GM23338 (cell line): ENCODE results near the gene FILIP1L. TPM values are rescaled to one million over a fixed set of nuclear protein-coding genes. Genes with fewer than 3 reads are reported as not detected.

ENCODE experiments used
- ATAC-seq: fragments of 200-7000 bp; cut with Tn5 transposase; 3 replicates; pipeline ENCODE4 v1.9.1; 2020
- DNase-seq: peaks from one replicate; pipeline ENCODE4 v3.0.0-alpha.2; 2015; ENCODE audit warnings: low spot score
- H2AFZ ChIP-seq: fragments of 200-600 bp; sonication (generic); 2 replicates; pipeline ENCODE4 v1.8.0; 2016; ENCODE audit warnings: antibody characterized with exemption, mild to moderate bottlenecking, moderate library complexity
- H3F3A ChIP-seq: fragments of 200-600 bp; sonication (generic); replicated peaks from 2 replicates; pipeline ENCODE4 v1.8.0; 2017; ENCODE audit warnings: antibody characterized with exemption, mixed run types, low read depth
- H3K27ac ChIP-seq: fragments of 200-600 bp; sonication (generic); 2 replicates; pipeline ENCODE4 v1.6.1; 2016; ENCODE audit warnings: low read depth
- H3K27me3 ChIP-seq: fragments of 200-600 bp; sonication (generic); 2 replicates; pipeline ENCODE4 v1.8.0; 2016; ENCODE audit warnings: mild to moderate bottlenecking, mixed run types, moderate library complexity; ENCODE audit not compliant: insufficient read depth
- H3K36me3 ChIP-seq: fragments of 200-600 bp; sonication (generic); 2 replicates; pipeline ENCODE4 v1.8.0; 2016; ENCODE audit warnings: mild to moderate bottlenecking; ENCODE audit not compliant: insufficient read depth
- H3K4me1 ChIP-seq: fragments of 200-600 bp; sonication (generic); 2 replicates; pipeline ENCODE4 v1.8.0; 2016; ENCODE audit warnings: mild to moderate bottlenecking, moderate library complexity; ENCODE audit not compliant: insufficient read depth
- H3K4me2 ChIP-seq: fragments of 200-600 bp; sonication (generic); 2 replicates; pipeline ENCODE4 v1.7.1; 2017; ENCODE audit warnings: mixed run types
- H3K4me3 ChIP-seq: fragments of 200-600 bp; sonication (generic); 2 replicates; pipeline ENCODE4 v1.6.1; 2016; ENCODE audit warnings: mixed run types
- H3K79me2 ChIP-seq: fragments of 200-600 bp; sonication (generic); replicated peaks from 2 replicates; pipeline ENCODE4 v1.8.0; 2017; ENCODE audit warnings: mild to moderate bottlenecking; ENCODE audit not compliant: insufficient read depth
- H3K9me2 ChIP-seq: fragments of 200-600 bp; sonication (generic); 2 replicates; pipeline ENCODE4 v1.8.0; 2017; ENCODE audit not compliant: insufficient read depth
- H4K20me1 ChIP-seq: fragments of 200-600 bp; sonication (generic); replicated peaks from 2 replicates; pipeline ENCODE4 v1.8.0; 2017; ENCODE audit warnings: mild to moderate bottlenecking; ENCODE audit not compliant: insufficient read depth
- H3K27ac Mint-ChIP-seq: 2 replicates; pipeline ENCODE4 v1.8.0; 2020; ENCODE audit warnings: inconsistent platforms, mild to moderate bottlenecking, moderate library complexity, mixed read lengths
- H3K27me3 Mint-ChIP-seq: 3 replicates; pipeline ENCODE4 v1.8.0; 2022; ENCODE audit warnings: low read depth, mild to moderate bottlenecking, moderate library complexity, mixed read lengths, inconsistent platforms; ENCODE audit not compliant: insufficient read depth, poor library complexity
- H3K36me3 Mint-ChIP-seq: 3 replicates; pipeline ENCODE4 v1.8.0; 2021; ENCODE audit warnings: low read depth, mild to moderate bottlenecking, inconsistent platforms, moderate library complexity, mixed read lengths
- H3K4me1 Mint-ChIP-seq: 3 replicates; pipeline ENCODE4 v1.8.0; 2020; ENCODE audit warnings: mild to moderate bottlenecking, inconsistent platforms, mixed read lengths
- H3K4me3 Mint-ChIP-seq: 3 replicates; pipeline ENCODE4 v1.8.0; 2021; ENCODE audit warnings: moderate library complexity, mild to moderate bottlenecking, inconsistent platforms, mixed read lengths
- H3K9me3 Mint-ChIP-seq: 3 replicates; pipeline ENCODE4 v1.8.0; 2020; ENCODE audit warnings: moderate library complexity, mild to moderate bottlenecking, inconsistent platforms, mixed read lengths
- CREB1 ChIP-seq: fragments of 250-450 bp; sonication (Bioruptor Pico); IDR thresholded peaks from 2 replicates; pipeline ENCODE4 v1.5.0; 2020; ENCODE audit warnings: low read depth, mild to moderate bottlenecking, moderate library complexity
- CTCF ChIP-seq, 2 experiments: fragments of 200-600 bp in 1 of 2; sonication (generic) in 1 of 2; conservative IDR thresholded peaks; 2 replicates each; pipeline versions ENCODE4 v1.5.1 to v1.6.1; 2016 to 2017; ENCODE audit warnings: antibody characterized with exemption in 2 of 2, low read depth in 2 of 2, mild to moderate bottlenecking in 2 of 2, moderate library complexity in 1 of 2
- EZH2 ChIP-seq: fragments of 200-600 bp; sonication (generic); IDR thresholded peaks from one replicate; pipeline ENCODE4 v1.8.0; 2017; ENCODE audit warnings: antibody characterized with exemption, mild to moderate bottlenecking, low read depth; ENCODE audit not compliant: unreplicated experiment
- EZH2phosphoT487 ChIP-seq: fragments of 200-600 bp; sonication (generic); IDR thresholded peaks from one replicate; pipeline ENCODE4 v1.8.1; 2018; ENCODE audit warnings: antibody characterized with exemption; ENCODE audit not compliant: unreplicated experiment
- JUNB ChIP-seq: IDR thresholded peaks from one replicate; pipeline ENCODE4 v1.6.1; 2016; ENCODE audit warnings: antibody characterized with exemption; ENCODE audit not compliant: unreplicated experiment
- POLR2AphosphoS5 ChIP-seq: IDR thresholded peaks from 2 replicates; pipeline ENCODE4 v1.6.1; 2016; ENCODE audit warnings: antibody characterized with exemption, low read depth
- REST ChIP-seq: IDR thresholded peaks from one replicate; pipeline ENCODE4 v1.6.1; 2018; ENCODE audit warnings: antibody characterized with exemption; ENCODE audit not compliant: unreplicated experiment
- STAT1 ChIP-seq: IDR thresholded peaks from one replicate; pipeline ENCODE4 v1.6.1; 2016; ENCODE audit warnings: antibody characterized with exemption; ENCODE audit not compliant: unreplicated experiment
- ZNF114 ChIP-seq: fragments of 250-450 bp; sonication (Bioruptor Pico); IDR thresholded peaks from 2 replicates; pipeline ENCODE4 v1.5.0; 2020; ENCODE audit warnings: mild to moderate bottlenecking, moderate library complexity
- ZNF331 ChIP-seq: fragments of 250-450 bp; sonication (Bioruptor Pico); IDR thresholded peaks from 2 replicates; pipeline ENCODE4 v1.5.0; 2020; ENCODE audit warnings: low read depth, mild to moderate bottlenecking, moderate library complexity
- ZNF462 ChIP-seq: fragments of 250-450 bp; sonication (Bioruptor Pico); IDR thresholded peaks from 2 replicates; pipeline ENCODE4 v1.5.0; 2020; ENCODE audit warnings: mild to moderate bottlenecking, moderate library complexity
- polyA plus RNA-seq: library from polyadenylated mRNA; unstranded; fragments of >200 nt; fragmentation: Nextera tagmentation; extraction: Ambion mirVana; gene quantifications from 2 replicates; pipeline ENCODE4 v1.2.1, GENCODE V29; 2016
- total RNA-seq: library from RNA; depleted of rRNA; stranded (reverse); fragments of >200 nt; shearing (Covaris generic); gene quantifications from 2 replicates; pipeline ENCODE4 v1.2.3, GENCODE V29; 2014

The FILIP1L gene
- total and polyA plus RNA-seq, 2 experiments from 2014 or later = 1.6 TPM; not detected in 1

DNA sequence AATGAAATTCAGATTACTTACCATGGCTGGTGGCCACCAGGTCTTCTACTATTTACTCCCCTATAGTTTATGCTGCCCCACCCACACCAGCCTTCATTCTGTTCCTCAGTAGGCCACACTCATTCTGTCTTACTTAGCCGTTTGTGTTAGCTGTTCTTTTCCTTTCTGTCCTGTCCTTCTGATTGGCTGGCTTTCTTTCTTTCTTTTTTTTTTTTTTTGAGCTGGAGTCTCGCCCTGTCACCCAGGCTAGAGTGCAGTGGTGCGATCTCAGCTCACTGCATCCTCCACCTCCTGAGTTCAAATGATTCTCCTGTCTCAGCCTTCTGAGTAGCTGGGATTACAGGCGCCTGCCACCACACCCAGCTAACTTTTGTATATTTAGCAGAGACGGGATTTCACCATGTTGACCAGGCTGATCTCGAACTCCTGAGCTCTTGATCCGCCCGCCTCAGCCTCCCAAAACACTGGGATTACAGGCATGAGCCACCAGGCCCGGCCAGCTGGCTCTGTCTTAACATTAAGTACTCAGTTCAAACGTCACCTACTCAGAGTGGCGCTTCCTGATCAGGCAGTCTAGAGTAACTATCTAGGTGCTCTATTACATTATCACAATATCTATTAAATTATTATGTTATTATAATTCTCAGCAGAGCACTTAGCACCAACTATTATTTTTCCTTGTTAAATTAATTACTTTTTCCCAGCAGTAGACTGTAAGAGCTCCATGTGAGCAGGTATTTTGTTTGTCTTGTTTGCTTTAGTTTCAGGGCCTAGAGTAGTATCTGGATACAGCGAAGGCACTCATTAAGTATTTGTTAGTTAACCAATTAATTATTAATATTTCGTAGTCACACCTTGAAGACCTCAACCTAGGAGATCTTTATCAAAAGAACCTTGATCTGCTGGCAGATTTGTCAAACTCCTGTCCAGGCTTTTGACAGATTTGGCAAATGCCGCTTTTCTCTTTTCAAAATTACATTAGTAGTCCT, 290.3 kb downstream of the FILIP1L start:
- Histone ChIP-seq H3F3A (no peaks in the 10 kb centered on the region), H3K79me2 (peaks cover 84% of the 10 kb centered on the region), H3K27ac (0 out of 2 replicates have a peak overlapping the region, but pooled peaks have one; percentile 28), H3K4me2 (no peak overlapping the region), H3K9me2 (no peaks in the 10 kb centered on the region), H3K27me3 (no peaks in the 10 kb centered on the region), H4K20me1 (peaks cover 5% of the 10 kb centered on the region; the same call in 1 of the 2 replicates), H3K36me3 (no peaks in the 10 kb centered on the region), H2AFZ (no peak overlapping the region), H3K4me1 (0 out of 2 replicates have a peak, but pooled peaks cover 3% of the 10 kb centered on the region), H3K4me3 (no peak overlapping the region)
- ATAC-seq (peak; percentile 31), DNase-seq (no peak)
- TF ChIP-seq EZH2 (no peak), ZNF114 (CRISPR knock-in tag) (no peak), CREB1 (no peak), ZNF331 (no peak), POLR2AphosphoS5 (no peak), STAT1 (no peak), CTCF (conservative IDR thresholded peaks at IDR 0.05; ENCODE audit: low read depth in 2 of 2) (no peak), ZNF462 (CRISPR knock-in tag) (no peak), EZH2phosphoT487 (no peak), JUNB (no peak), REST (no peak)
- H3K9me3 Mint-ChIP-seq = no peaks in the 10 kb centered on the region
- H3K4me3 Mint-ChIP-seq = no peak overlapping the region
- H3K27ac Mint-ChIP-seq = peak overlapping the region; percentile 46; the same call in 1 of the 2 replicates
- H3K36me3 Mint-ChIP-seq = no peaks in the 10 kb centered on the region; the same call in 1 of the 3 replicates
- no peaks in the 10 kb centered on the region for H3K27me3 Mint-ChIP-seq
- peaks cover 11% of the 10 kb centered on the region for H3K4me1 Mint-ChIP-seq
